ENCODE data around the gene SENP8. TPM values are rescaled to one million over a fixed set of nuclear protein-coding genes. Genes with fewer than 3 reads are reported as not detected.

SENP8 gene
- total and polyA plus RNA-seq, 4 donors = 0.67 to 1.0 (median 0.88) TPM

DNA sequence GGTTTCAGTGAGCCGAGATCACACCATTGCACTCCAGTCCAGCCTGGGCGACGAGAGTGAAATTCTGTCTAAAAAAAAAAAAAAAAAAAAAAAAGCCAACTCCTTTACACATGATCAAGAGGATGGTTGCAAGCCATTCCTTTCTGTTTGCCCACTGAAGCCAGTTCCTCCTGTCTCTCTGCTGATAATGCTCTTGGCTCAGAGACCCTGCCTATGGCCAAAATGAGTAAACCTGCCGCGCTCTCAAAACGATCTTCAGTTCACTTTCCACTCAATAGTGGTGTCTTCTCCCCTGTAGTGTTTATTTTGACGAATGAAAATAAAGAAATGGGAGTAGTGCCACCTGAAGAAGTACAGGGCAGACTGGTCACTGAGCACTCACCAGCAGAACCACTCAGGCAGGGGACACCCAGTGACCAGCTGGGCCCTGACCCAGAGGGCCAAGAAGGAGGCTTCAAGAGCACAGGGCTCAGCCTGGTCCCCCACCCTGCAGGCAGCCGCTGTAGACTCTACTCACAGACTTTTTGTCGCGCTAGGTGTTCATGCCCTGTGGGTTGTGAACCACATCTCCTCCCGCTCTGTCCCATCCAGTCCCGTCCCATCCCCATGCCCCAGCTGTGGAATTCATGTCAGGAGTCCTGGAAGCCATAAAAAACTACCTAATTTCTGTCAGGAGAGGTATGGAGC, 55.8 kb downstream of the SENP8 start:
- Histone ChIP-seq H3K4me3 (ENCODE audit: low read depth in 1 of 3, low read length in 3 of 3) (no peak overlapping the region), H3K9ac (ENCODE audit: low read depth in 1 of 2, low read length in 2 of 2) (no peak overlapping the region), H3K36me3 (ENCODE audit: control insufficient read depth in 4 of 4, insufficient read depth in 3 of 4, low read depth in 1 of 4, low read length in 3 of 4) (no peaks in the 10 kb centered on the region), H3K27me3 (ENCODE audit: control insufficient read depth in 4 of 4, insufficient read depth in 4 of 4, low read length in 3 of 4) (peaks cover 0 to 8% (median 0%) of the 10 kb centered on the region in 4 donors), H3K27ac (ENCODE audit: low read depth in 1 of 2, low read length in 2 of 2) (no peak overlapping the region), H3K9me3 (ENCODE audit: control insufficient read depth in 4 of 4, low read length in 3 of 4) (no peaks in the 10 kb centered on the region), H3K4me1 (ENCODE audit: control insufficient read depth in 4 of 4, insufficient read depth in 4 of 4, low read length in 3 of 4) (no peaks in the 10 kb centered on the region)
- TF ChIP-seq, protein P1, sequence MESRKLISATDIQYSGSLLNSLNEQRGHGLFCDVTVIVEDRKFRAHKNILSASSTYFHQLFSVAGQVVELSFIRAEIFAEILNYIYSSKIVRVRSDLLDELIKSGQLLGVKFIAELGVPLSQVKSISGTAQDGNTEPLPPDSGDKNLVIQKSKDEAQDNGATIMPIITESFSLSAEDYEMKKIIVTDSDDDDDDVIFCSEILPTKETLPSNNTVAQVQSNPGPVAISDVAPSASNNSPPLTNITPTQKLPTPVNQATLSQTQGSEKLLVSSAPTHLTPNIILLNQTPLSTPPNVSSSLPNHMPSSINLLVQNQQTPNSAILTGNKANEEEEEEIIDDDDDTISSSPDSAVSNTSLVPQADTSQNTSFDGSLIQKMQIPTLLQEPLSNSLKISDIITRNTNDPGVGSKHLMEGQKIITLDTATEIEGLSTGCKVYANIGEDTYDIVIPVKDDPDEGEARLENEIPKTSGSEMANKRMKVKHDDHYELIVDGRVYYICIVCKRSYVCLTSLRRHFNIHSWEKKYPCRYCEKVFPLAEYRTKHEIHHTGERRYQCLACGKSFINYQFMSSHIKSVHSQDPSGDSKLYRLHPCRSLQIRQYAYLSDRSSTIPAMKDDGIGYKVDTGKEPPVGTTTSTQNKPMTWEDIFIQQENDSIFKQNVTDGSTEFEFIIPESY (IDR thresholded peaks at IDR 0.05) = no peak
- TF ChIP-seq, protein P2, sequence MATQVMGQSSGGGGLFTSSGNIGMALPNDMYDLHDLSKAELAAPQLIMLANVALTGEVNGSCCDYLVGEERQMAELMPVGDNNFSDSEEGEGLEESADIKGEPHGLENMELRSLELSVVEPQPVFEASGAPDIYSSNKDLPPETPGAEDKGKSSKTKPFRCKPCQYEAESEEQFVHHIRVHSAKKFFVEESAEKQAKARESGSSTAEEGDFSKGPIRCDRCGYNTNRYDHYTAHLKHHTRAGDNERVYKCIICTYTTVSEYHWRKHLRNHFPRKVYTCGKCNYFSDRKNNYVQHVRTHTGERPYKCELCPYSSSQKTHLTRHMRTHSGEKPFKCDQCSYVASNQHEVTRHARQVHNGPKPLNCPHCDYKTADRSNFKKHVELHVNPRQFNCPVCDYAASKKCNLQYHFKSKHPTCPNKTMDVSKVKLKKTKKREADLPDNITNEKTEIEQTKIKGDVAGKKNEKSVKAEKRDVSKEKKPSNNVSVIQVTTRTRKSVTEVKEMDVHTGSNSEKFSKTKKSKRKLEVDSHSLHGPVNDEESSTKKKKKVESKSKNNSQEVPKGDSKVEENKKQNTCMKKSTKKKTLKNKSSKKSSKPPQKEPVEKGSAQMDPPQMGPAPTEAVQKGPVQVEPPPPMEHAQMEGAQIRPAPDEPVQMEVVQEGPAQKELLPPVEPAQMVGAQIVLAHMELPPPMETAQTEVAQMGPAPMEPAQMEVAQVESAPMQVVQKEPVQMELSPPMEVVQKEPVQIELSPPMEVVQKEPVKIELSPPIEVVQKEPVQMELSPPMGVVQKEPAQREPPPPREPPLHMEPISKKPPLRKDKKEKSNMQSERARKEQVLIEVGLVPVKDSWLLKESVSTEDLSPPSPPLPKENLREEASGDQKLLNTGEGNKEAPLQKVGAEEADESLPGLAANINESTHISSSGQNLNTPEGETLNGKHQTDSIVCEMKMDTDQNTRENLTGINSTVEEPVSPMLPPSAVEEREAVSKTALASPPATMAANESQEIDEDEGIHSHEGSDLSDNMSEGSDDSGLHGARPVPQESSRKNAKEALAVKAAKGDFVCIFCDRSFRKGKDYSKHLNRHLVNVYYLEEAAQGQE (IDR thresholded peaks at IDR 0.05) = no peak
- no peak for TF ChIP-seq HNF4G (IDR thresholded peaks at IDR 0.05)
- TF ChIP-seq GABPA (IDR thresholded peaks at IDR 0.05 in 1 of 2, conservative IDR thresholded peaks at IDR 0.05 in 1 of 2) = no peak
- TF ChIP-seq, protein P3, sequence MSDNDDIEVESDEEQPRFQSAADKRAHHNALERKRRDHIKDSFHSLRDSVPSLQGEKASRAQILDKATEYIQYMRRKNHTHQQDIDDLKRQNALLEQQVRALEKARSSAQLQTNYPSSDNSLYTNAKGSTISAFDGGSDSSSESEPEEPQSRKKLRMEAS (IDR thresholded peaks at IDR 0.05) = no peak
- TF ChIP-seq FOXA2 (IDR thresholded peaks at IDR 0.05) = no peak
- no peak for TF ChIP-seq RAD21 (IDR thresholded peaks at IDR 0.05)
- TF ChIP-seq EGR1 (IDR thresholded peaks at IDR 0.05; ENCODE audit: low read depth in 2 of 2) = no peak
- no peak for TF ChIP-seq YY1 (IDR thresholded peaks at IDR 0.05)
- no peak for TF ChIP-seq NR2F2 (IDR thresholded peaks at IDR 0.05)
- no peak for TF ChIP-seq HNF4A (conservative IDR thresholded peaks at IDR 0.05)
- TF ChIP-seq, protein P4, sequence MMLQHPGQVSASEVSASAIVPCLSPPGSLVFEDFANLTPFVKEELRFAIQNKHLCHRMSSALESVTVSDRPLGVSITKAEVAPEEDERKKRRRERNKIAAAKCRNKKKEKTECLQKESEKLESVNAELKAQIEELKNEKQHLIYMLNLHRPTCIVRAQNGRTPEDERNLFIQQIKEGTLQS (IDR thresholded peaks at IDR 0.05) = no peak
- TF ChIP-seq, protein P5, sequence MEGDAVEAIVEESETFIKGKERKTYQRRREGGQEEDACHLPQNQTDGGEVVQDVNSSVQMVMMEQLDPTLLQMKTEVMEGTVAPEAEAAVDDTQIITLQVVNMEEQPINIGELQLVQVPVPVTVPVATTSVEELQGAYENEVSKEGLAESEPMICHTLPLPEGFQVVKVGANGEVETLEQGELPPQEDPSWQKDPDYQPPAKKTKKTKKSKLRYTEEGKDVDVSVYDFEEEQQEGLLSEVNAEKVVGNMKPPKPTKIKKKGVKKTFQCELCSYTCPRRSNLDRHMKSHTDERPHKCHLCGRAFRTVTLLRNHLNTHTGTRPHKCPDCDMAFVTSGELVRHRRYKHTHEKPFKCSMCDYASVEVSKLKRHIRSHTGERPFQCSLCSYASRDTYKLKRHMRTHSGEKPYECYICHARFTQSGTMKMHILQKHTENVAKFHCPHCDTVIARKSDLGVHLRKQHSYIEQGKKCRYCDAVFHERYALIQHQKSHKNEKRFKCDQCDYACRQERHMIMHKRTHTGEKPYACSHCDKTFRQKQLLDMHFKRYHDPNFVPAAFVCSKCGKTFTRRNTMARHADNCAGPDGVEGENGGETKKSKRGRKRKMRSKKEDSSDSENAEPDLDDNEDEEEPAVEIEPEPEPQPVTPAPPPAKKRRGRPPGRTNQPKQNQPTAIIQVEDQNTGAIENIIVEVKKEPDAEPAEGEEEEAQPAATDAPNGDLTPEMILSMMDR (IDR thresholded peaks at IDR 0.05; ENCODE audit: low read depth, low read length, missing input control) = no peak
- TF ChIP-seq RXRA (IDR thresholded peaks at IDR 0.05) = no peak
- DNase-seq (ENCODE audit: low spot score) = no peak
- WGBS = 90% methylated on average over 12 of the region's 12 CpGs
